Left colon (tissue), 2 donors: ENCODE measurements around the gene DPP10. TPM values are rescaled to one million over a fixed set of nuclear protein-coding genes. Genes with fewer than 3 reads are reported as not detected.

Source experiments
- ATAC-seq: fragments of 200-7000 bp; cut with Tn5 transposase; one replicate; pipeline ENCODE4 v1.9.1; 2020; ENCODE audit warnings: mild to moderate bottlenecking, moderate library complexity
- DNase-seq, 2 donors: peaks; one replicate each; pipeline ENCODE4 v3.0.0-alpha.2; 2020
- intact Hi-C, 2 donors: fragments of 100-400 bp; cut with DNase I in 1 of 2; cut with micrococcal nuclease in 1 of 2; formaldehyde crosslinking; loops; one replicate each; pipeline versions ENCODE4 v1.11.2 to v1.14.0; 2022; cut with DNase I, micrococcal nuclease
- total RNA-seq, 2 donors: library from RNA; stranded (reverse); fragmentation: NEBNext Ultra II Directional; extraction: Animal tissue kit (Norgen Biotek cat#: 25700); gene quantifications; one replicate each; pipeline ENCODE4 v1.2.1, GENCODE V29; 2021
- donor health status: DM: no; HTN: no; CAD: no.
- donor health status: DM: yes; HTN: yes; CAD: no.

The DPP10 gene
- total RNA-seq, 2 donors from 2014 or later = 6.1 to 11.2 TPM

DNA sequence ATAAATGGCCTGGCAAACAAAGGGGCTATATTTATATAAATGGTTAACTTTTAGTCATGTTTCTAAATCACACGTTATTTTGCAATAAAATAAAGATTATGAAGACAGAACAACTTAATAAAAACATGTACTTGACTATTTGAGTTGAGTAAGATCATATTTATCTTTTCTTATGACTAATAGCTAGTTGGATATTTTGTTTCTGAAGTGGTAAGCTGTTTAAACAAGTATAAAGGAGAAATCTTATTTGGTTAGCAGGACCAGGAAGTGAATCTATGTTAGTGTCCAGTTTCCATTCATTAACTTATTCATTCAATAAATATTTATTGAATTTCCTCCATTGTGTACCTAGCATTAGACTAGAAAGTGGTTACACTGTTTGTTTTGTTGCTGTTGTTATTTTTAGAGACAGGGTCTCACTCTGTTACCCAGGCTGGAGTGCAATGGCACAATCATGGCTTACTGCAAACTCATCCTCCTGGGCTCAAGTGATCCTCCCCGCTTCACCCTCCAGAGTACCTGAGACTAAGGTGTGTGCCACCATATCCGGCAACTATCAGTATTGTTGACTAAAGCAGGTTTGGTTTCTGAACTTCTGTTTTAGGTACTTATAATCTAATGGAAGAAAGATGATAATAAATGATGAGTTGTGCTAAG, 312.6 kb downstream of the DPP10 start:
- no peak for DNase-seq
- intact Hi-C loops = no loop called here
- ATAC-seq = no peak

DNA sequence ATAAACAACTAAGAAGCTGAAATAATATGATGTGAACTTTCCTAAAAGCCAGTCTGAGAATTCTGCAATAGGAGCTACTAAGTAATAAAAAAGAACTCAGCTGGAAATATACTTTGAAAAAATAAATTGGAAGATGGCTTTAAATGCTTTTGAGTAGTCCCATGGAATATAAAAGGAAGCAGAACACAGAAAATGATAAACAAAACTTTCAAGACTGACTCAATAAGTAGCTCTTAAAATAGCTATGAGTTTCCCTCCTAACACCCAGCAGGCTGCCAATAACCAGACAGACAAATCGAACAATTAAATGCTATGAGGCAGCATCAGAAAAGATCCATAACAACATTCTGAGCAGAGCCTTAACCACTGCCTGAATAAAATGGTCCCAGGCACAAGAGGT, 319.9 kb downstream of the DPP10 start:
- intact Hi-C loops = no loop called here
- DNase-seq (no peak), ATAC-seq (no peak)

DNA sequence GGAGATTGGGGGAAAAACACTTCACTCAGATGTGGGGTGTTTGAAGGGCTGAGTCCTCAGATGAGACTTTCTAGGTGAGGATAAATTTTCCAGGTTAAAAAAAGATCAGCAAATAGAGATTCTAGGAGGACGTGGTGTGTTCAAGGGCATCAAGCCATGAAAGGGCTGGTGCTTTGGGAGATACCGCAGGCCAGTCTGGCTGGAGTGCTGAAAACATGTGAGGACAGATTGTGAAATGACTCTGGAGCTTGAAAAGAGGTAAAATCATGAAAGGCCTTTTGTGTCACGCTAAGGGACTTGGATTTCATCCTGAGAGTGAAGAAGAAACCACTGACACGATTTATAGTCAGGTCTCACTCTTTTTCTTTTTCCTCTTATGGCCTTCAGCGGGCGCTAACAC, 320.5 kb downstream of the DPP10 start:
- ATAC-seq = no peak

DNA sequence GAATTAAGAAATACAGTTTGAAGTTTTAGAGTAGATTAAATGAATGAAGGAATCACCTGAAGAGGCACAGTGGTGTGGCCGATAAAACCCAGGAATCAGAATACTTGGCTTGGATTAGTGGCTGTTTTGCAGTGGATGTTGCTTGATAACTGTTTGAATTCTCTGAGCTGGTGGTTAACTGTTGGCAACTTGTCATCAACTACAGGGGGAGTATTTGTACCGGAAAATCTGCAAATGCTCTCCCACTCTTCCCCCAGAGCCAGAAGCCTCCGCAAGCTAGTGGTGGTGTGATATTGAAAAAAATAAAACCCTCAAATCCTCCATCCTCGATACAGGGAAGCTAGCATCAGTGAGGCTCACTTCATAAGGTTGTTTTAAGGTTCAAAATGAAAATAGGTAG, 326.7 kb downstream of the DPP10 start:
- DNase-seq (no peak), ATAC-seq (no peak)
- intact Hi-C loops = no loop called here

More for the DNA sequence above, 320.5 kb downstream of the DPP10 start:
- DNase-seq = no peak
- intact Hi-C loops = no loop called here

DNA sequence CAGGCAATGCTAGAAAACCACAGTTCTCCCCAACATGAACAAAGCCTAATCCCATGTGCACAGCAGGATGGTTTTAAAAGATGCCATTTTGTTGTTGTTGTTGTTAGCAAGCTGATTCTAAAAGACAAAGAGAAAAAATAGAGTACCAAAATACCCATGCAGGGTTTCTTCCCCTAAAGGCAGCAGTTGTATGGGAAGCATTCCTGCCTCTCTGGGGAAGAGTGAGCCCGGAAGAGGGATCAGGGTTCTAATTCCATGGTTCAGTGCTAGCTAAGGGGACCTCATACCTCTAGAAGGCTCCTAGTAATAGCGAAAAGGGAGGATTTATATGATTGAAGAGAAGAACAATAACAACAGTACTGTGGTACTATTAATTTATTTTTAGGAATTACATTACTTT, 327.6 kb downstream of the DPP10 start:
- intact Hi-C loops = no loop called here
- ATAC-seq = no peak
- DNase-seq = no peak

DNA sequence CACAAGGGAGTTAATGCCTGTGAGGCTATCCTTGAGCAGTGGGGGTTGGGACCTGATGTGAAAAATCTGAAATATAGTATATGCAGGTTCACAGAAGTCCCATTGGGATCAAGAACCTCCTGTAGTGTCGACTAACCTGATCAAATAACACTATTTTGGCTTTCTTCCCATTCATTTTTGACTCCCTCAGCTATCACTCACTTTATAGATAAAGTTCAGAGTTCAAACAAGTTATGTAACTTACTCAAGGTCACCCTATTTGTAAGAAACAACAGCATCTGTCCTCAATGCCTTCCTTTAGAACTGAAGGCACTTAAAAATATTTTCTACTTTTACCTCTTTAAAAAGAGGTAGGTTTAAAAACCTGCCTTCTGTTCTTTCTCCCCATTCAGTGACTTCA, 341.6 kb downstream of the DPP10 start:
- no peak for ATAC-seq
- DNase-seq = no peak
- intact Hi-C loops = no loop called here

DNA sequence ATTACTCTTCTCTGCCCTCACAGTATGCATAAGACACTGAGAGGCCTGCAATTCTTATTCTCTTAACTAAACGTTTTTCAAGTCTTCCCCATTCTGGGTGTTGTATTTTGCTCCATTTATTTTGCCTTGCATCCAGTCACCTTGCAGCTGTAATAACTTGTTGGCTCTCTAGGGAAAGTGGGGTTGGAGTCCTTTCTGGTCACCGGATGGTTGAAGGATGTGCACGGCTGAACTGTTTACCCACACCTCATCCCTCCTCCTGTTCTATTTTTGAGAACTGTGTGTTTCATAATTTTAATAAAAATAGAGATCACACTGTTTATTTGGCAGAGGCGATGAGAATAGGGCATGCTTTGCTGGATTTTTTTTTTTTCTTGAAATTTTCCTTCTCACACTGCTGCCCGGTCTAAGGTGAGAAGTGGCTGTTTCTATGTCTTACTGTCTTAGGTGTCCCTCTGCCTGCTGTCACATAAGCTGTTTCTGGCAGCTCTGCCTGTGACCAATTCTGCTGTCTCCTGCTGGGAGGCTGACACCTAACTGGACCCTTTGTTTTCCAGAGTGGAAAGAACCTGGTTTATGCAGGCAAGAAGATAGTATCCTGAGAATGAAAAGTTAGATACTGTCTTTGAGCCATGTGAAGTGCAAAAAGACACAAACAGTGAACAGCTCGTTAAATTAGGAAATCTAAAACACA, 342.6 kb downstream of the DPP10 start:
- ATAC-seq (no peak), DNase-seq (no peak)
- intact Hi-C loops = no loop called here

DNA sequence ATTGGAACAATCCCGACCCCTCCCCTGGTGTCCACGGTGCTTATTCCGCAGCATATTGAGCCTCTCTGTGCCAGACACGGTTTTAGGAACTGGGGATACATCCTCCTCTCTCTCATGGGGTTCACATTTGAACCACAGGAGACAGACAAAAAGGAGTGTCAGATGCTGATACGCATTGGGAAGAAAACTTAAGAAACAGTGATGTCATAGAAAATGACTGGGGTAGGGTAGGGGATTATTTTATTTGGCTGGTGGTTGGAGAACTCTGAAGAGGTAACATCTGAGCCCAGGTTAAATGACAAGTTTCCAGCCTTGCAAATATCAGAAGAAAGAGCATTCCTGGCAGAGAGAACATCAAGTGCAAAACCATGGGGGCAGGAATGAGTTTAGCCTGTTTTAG, 344.5 kb downstream of the DPP10 start:
- no peak for ATAC-seq

DNA sequence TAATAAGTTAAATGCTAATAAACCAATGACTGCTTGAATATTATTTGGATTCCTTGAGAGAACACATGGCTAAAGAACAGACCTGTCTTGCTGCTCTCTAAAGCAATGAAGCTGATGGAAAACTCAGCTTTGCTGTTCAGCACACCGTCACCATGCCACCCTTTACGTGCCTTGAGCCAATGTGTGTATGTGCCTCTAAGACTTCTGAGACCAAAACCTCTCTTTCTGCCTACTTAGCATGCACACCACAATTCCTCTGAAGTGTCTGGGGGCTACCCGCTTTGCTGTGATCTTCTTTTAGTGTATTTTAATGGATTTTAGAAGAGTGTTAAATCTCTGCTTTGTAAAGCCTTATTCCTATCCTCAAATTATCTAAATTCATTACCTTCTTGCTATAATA, 345.0 kb downstream of the DPP10 start:
- DNase-seq (no peak), ATAC-seq (no peak)
- intact Hi-C loops = no loop called here

More for the DNA sequence above, 344.5 kb downstream of the DPP10 start:
- no peak for DNase-seq
- intact Hi-C loops = no loop called here

DNA sequence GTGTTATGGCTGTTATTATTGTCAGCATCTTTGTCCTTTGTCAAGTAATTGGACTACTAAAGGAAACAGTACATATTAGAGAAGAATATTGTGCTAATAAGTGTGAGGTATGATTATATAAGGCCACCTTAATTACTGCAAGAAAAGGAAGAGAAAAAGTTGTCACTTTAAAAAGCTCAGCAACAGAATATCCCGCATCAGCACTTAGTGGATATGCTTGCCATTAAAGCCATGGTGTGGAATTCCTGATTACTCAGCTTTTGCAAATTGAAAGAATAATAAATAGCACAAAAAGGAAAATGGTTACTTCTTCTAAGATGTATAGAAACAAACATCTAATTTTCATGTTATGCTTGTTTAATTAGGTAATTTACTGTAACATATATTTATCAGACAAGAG, 347.5 kb downstream of the DPP10 start:
- DNase-seq (no peak), ATAC-seq (no peak)
- intact Hi-C loops = no loop called here

DNA sequence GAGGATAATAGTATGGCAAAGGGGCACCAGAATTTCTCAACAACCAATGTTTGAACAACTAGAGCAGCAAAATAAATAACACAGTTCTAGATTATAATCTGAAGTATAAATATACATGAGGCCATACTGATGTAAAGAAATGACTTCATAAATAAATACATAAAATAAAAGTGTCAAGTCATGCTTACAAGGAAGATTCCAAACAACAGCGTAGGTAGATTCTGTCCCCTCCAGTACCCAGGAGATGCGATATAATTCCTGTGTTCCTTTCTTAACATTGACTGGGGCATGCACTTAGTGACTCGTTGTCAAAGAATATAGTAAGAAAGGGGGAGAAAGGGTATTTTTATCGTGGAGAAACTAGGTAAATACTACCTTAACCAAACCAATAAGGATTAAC, 355.1 kb downstream of the DPP10 start:
- ATAC-seq (no peak), DNase-seq (no peak)
- intact Hi-C loops = no loop called here

DNA sequence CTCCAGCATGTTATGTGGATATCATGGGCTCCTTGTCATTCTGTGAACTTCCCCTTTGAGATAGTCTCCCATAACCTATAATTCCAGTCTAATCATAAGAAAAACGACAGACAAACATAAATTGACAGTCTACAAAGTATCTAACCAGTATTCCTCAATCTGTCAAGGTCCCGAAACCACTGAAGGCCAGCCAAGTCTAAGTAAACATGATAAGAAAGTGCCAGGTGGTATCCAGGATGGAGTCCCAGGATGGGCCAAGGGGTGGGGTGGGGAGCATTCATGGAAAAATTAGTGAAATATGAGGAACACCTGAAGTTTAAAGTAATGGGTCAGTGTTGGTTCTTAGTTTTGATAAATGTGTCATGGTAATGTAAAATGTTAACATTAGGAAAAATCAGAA, 355.5 kb downstream of the DPP10 start:
- ATAC-seq (no peak), DNase-seq (no peak)
- intact Hi-C loops = no loop called here

DNA sequence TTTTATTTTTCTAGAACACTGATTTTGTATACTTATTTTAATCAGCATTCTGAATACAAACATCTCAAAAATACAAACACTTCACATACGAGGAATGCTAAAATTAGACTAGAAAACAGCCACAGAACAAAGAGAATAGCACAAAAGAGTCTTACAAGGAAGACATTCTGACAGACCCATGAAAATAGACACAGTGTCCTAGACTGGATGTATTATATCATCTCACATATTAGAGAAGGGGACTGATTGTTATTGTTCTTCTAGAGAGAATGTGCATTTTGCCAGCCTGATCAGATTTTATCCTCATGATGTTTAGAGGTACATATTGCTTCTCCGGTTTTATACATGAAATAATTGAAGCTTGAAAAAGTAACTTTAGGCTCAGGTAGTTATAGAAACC, 357.9 kb downstream of the DPP10 start:
- ATAC-seq (no peak), DNase-seq (no peak)
- intact Hi-C loops = no loop called here

DNA sequence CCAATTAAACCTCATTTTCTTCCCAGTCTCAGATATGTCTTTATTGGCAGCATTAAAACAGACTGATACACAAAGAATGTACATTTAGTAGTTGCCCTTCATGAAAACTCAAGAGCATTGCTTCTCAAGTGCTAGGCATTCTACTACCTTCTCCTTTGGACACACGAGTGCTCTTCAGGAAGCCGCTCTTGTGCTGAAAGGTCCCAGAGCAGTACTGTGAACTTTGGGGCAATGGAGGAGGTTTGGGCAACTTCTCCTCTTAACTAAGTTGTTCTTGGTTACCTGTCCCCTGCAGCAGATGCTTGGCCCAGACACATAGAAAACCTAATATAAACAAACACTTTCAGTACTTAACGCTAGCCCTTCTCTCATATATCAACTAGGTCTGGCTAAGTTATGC, 362.8 kb downstream of the DPP10 start:
- no peak for ATAC-seq
- intact Hi-C loops = no loop called here
- no peak for DNase-seq

DNA sequence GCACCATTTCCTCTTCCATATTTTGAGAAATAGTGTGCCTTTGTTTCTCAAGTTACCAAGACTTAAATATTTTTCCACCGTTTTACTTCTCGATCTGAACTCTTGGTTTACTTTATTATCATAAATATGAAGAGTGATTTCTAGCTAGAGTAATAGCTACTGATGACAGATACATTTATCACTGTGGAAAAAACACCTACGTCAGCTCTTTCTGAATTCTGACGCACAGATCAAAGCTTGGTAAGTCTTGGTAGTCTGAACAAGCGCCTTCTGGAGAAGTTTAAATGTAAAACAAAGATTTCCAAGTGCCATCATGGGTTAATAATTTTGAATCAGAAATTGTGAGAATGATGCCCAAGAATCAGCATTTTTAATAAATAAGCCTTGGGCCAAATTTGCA, 367.7 kb downstream of the DPP10 start:
- intact Hi-C loops = no loop called here
- ATAC-seq = no peak
- DNase-seq = no peak

DNA sequence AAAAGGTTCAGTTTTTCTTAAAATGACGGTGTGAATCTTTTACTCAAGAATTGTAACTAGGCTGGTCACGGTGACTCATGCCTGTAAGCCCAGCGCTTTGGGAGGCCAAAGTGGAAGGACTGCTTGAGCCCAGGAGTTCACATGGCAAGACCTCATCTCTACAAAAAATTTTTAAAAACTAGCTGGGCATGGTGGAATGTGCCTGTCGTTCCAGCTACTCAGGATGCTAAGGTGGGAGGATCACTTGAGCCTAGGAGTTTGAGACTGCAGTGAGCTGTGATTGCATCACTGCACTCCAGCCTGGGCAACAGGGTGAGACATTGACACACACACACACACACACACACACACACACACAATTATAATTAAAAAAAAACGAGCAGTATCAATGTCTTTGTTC, 369.8 kb downstream of the DPP10 start:
- DNase-seq (no peak), ATAC-seq (no peak)
- intact Hi-C loops = no loop called here

DNA sequence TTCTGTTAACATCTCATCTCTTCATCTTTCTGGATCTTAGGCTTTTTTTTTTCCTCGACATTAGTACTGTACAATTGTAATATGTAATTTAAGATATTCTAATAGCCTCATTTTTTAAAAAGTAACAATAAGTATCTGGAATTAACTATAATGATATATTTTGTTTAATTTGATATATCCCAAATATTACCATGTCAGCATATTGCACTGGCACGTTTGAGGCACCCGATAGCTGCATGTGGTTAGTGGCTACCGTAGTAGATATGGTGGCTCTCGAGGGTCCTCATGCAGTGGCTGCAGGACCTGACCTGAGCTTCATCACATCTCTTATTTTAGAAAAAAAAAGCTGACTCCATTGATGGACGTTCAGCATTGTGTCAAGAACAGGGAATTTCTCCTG, 371.9 kb downstream of the DPP10 start:
- intact Hi-C loops = no loop called here
- DNase-seq = no peak
- no peak for ATAC-seq

DNA sequence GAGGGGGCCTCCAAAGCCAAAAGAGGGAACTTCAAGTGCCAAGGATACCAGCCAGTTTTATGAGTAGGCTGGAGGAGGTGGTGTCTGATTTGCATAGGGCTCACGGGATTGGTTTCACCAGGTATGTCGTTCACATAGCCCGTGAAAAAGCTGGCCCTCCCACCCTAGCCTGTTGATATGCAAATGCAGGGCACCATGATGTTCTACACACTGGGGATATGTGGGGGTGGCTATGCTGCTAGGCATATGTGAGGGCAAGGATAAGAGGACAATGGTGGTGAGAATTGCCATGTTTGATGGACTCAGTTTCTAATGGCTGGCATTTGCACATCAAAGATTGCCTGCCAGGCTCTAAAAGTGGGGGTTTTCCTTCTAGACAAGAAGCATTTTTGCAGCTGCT, 378.6 kb downstream of the DPP10 start:
- no peak for ATAC-seq
- intact Hi-C loops = no loop called here
- no peak for DNase-seq

DNA sequence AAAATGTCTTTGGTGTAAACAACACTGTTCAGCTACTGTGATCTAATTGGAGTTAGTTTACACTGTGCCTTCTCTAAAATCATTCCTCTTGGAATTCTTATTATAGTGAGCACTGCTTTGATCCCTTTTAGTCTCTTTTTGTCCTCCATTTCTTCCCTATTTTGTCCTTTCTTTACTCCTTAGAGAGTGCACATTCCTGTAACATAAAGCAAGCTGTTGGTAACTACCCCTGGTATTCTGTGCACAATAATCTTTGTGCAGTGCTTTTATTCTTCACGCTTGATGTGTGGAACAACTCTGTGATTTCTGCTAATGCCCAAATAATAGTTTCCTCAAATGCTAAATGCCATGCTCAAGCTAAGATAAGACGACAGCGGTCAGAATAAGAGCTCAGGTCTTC, 401.5 kb downstream of the DPP10 start:
- intact Hi-C loops = no loop called here
- DNase-seq = no peak
- ATAC-seq = no peak

DNA sequence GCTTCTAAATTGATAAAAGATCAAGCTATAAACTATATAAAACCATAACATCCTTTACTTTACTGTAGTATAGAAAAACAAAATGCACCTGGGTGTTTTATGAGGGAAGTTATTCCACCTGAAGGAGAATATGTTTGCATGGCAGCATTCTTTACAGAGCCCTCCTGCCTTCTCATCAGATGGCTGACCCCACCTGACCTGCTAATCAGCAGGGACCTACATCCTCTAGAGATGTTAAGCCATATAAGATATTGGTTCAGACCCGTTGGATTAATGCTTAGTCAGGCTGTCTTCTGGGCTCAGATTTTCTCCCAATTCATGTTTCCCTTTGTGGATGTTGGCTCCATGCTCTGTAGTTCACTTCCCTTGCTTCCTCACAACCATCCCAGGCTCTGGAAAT, 414.8 kb downstream of the DPP10 start:
- intact Hi-C loops = no loop called here
- no peak for DNase-seq
- ATAC-seq = no peak
